Stimulated activated naive B cell treated with anti-CD40 and anti-IgM and Interleukin-4, amounts not matched to agents 10 μg/mL and 1 μg/mL and 100 μg/mL, for 72 hours (primary cell): ENCODE data around the gene PEAR1.

Experiments used
- ATAC-seq, 2 donors: fragments of 150-1000 bp; cut with Tn5 transposase; replicated peaks; 2 replicates each; pipeline ENCODE4 v1.10.0; 2021; ENCODE audit warnings: moderate library complexity in 1 of 2
- DNase-seq: peaks from one replicate; pipeline ENCODE4 v3.0.0; 2021
- H3K27ac Mint-ChIP-seq: one replicate; pipeline ENCODE4 v1.8.0; 2022; ENCODE audit warnings: mild to moderate bottlenecking, mixed read lengths
- H3K27me3 Mint-ChIP-seq, 2 donors: one replicate each; pipeline ENCODE4 v1.8.0; 2022; ENCODE audit warnings: mixed read lengths in 2 of 2
- H3K36me3 Mint-ChIP-seq, 2 donors: one replicate each; pipeline ENCODE4 v1.8.0; 2022; ENCODE audit warnings: mixed read lengths in 2 of 2, mild to moderate bottlenecking in 1 of 2
- H3K4me1 Mint-ChIP-seq, 2 donors: one replicate each; pipeline ENCODE4 v1.8.0; 2022; ENCODE audit warnings: mixed read lengths in 2 of 2, mild to moderate bottlenecking in 1 of 2
- H3K4me3 Mint-ChIP-seq, 2 donors: one replicate each; pipeline ENCODE4 v1.8.0; 2022; ENCODE audit warnings: mild to moderate bottlenecking in 2 of 2, mixed read lengths in 2 of 2, moderate library complexity in 1 of 2
- H3K9me3 Mint-ChIP-seq, 2 donors: one replicate each; pipeline ENCODE4 v1.8.0; 2022; ENCODE audit warnings: mixed read lengths in 2 of 2, mild to moderate bottlenecking in 1 of 2

PEAR1 gene

DNA sequence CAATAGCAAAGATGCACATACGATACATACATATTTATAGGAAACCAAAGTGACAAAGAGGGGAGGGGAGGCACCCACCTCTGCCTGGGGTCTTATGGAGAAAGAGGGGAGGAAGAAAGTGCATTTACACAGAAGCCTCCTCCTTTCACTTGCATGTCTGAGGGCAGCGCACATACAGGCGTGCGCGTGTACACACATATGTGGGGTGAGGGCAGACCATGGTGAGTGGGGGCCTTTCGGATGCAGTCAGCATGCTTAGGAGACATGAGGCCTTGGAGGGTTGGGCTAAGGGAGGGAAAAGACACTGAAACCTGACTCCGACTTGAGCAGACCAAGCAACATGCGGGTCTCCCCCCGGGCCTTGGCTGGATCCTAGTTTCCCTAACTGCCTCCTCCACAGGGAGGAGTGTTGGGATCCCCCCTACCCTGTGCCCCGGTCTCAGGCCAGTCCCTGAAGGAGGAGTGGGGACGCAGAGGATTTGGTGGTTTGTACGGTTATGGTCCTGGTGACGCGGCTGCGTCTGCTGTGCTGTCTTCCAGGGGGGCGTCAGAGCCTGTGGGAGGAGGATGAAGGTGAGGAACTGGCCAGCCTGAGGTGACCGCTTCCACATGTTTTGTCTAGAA is 42.1 kb downstream of the PEAR1 start:
- Mint-ChIP-seq H3K27ac (no peak overlapping the region), H3K9me3 (no peaks in the 10 kb centered on the region), H3K4me3 (no peak overlapping the region), H3K36me3 (no peaks in the 10 kb centered on the region), H3K27me3 (peaks cover 18 to 29% of the 10 kb centered on the region in 2 donors), H3K4me1 (no peaks in the 10 kb centered on the region)
- DNase-seq = no peak
- ATAC-seq = no peak

DNA sequence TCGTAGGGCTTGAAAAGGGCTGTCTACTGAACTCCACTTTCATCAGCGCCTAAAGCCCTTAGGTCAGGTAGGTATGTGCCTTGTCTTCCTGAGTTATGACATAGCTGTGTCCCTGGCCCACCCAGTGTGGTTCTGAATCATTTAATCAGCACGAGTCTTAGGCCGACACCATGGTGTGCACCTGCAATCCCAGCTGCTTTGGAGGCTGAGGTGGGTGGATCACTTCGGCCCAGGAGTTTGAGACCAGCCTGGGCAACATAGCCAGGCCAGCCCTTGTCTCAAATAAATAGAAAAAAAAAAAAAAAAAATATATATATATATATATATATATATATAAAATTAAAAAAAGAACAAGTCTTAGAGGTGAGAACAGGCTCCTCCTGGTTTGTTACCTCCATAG is 42.7 kb downstream of the PEAR1 start:
- H3K27ac Mint-ChIP-seq = no peak overlapping the region

DNA sequence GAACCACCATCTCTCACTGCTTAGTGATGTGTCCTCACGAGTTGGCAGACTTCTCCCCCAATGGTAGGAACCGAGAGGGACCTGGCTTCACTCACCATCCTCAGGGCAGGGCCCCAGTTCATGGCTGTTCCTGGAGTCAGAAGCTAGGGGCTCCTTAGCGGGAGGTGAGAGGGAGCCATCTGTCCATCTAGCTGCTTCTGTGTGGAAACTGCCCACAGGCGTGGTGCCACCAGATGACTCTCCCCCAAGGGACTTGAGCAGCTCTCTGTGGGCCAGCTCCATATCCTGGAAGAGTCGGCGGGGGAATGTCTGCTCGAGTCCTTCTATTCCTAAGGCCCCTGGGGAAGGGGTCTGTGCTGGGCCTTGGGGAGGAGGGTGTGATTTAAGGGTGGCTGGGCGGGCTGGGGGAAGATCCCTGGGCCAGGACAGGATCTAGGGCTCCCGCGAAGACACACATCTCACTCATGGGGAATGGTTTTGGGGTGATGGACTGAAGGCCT is 43.3 kb downstream of the PEAR1 start:
- ATAC-seq = peak in 1 of 2 donors; percentile 47
- Mint-ChIP-seq H3K27ac (no peak overlapping the region), H3K4me1 (no peaks in the 10 kb centered on the region), H3K4me3 (no peak overlapping the region), H3K27me3 (peaks cover 8 to 19% of the 10 kb centered on the region in 2 donors), H3K36me3 (no peaks in the 10 kb centered on the region), H3K9me3 (no peaks in the 10 kb centered on the region)
- no peak for DNase-seq

More for the DNA sequence above, 42.7 kb downstream of the PEAR1 start:
- ATAC-seq = no peak
- Mint-ChIP-seq H3K9me3 (no peaks in the 10 kb centered on the region), H3K4me3 (no peak overlapping the region), H3K27me3 (peaks cover 12 to 23% of the 10 kb centered on the region in 2 donors), H3K4me1 (no peaks in the 10 kb centered on the region), H3K36me3 (no peaks in the 10 kb centered on the region)
- no peak for DNase-seq

DNA sequence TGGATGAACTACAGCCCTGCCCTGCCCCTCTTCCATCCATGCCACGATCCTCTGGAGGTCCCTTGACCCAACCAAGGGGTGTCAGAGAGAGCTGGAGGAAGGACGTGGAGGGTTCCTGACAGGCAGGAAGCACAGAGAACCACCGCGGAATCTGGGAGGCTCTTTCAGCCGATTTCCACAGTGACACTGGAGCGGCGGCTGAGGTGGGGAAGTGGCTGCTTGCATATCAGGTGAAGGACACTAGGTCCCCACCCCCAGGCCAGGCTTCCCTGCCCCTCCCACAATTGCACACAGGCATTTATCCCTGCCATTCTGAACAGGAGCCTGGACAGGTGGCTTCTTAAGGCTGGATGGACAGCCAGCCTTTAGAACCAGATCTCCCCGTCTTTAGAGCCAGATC is 44.4 kb downstream of the PEAR1 start:
- DNase-seq (no peak), ATAC-seq (no peak)
- Mint-ChIP-seq H3K4me1 (no peaks in the 10 kb centered on the region), H3K4me3 (no peak overlapping the region), H3K9me3 (no peaks in the 10 kb centered on the region), H3K27ac (no peak overlapping the region), H3K27me3 (peaks cover 5 to 11% of the 10 kb centered on the region in 2 donors), H3K36me3 (peaks cover 0 to 2% of the 10 kb centered on the region in 2 donors)

DNA sequence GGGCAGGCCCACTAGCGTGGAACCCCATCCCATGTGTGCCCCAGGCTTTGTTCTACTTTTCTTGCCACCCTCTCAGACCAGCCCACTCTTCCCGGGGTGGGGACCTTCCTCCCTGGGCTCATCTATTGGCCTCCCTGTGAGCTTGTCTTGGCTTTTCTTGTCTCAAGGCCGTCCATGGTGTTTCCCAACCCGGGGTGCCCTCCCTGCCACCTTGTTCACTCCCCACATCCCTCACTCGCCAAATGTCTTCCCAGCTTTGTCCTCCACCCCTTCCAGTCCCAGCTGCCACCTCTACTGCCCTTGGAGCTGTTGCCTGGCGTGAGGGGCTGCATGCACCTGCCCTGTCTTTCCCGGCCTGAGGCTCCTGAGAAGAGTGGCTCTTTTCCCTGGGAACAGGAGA is 45.3 kb downstream of the PEAR1 start:
- Mint-ChIP-seq H3K4me3 (no peak overlapping the region), H3K9me3 (no peaks in the 10 kb centered on the region), H3K36me3 (peaks cover 0 to 2% of the 10 kb centered on the region in 2 donors), H3K27me3 (peaks cover 0 to 4% of the 10 kb centered on the region in 2 donors), H3K4me1 (no peaks in the 10 kb centered on the region), H3K27ac (peak overlapping the region; percentile 32)
- ATAC-seq (no peak), DNase-seq (no peak)

DNA sequence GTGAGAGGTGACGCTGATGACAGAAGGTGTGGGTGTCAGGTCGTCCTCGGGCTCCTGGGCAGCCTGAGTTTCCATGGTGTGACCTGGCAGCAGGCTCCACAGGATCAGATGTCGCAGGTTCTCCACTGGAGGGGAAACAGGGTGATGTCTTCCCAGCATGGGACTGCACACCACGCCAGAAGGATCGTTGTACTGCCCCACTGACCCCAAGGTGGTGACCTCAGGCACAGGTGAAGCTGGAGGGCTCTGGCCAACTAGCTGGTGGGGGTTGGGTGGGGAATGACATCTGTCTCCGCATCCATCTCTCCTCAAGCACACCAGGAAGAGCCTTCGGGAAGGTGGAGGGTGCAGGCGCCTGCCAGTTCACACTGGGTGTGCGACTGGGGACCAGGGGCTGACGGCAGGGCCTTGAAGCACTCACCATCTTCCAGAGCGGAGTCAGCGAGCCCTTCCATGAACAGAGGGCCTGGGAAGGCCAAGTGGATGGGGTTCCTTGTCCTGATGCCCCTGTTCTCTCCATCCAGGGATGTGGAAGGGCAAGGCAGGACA is 46.3 kb downstream of the PEAR1 start:
- Mint-ChIP-seq H3K4me1 (no peaks in the 10 kb centered on the region), H3K4me3 (no peak overlapping the region), H3K36me3 (peaks cover 0 to 2% of the 10 kb centered on the region in 2 donors), H3K27me3 (no peaks in the 10 kb centered on the region), H3K27ac (no peak overlapping the region), H3K9me3 (no peaks in the 10 kb centered on the region)
- DNase-seq = no peak
- ATAC-seq = no peak

DNA sequence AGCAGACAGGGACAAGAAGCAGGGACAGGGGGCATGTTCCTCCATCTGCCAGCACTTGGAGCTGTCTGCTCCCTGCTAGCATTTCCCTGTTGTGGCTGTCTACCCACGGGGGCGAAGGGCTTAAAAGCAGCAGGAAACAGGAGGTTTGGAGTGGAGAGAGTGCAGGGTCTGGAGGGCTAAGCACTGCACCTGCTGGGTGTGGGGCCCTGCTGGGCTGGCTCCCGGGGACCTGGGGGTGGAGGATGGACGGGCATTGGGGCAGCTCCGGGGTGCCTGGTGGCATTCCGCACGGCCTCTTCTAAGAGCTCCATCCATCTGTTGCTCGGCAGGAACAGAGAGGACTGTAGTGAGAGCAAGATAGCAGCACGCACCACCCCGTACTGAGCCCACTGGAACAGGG is 48.2 kb downstream of the PEAR1 start:
- Mint-ChIP-seq H3K27ac (no peak overlapping the region), H3K27me3 (no peaks in the 10 kb centered on the region), H3K4me3 (no peak overlapping the region), H3K9me3 (no peaks in the 10 kb centered on the region), H3K4me1 (no peaks in the 10 kb centered on the region), H3K36me3 (peaks cover 3 to 5% of the 10 kb centered on the region in 2 donors)
- no peak for DNase-seq
- ATAC-seq = no peak

DNA sequence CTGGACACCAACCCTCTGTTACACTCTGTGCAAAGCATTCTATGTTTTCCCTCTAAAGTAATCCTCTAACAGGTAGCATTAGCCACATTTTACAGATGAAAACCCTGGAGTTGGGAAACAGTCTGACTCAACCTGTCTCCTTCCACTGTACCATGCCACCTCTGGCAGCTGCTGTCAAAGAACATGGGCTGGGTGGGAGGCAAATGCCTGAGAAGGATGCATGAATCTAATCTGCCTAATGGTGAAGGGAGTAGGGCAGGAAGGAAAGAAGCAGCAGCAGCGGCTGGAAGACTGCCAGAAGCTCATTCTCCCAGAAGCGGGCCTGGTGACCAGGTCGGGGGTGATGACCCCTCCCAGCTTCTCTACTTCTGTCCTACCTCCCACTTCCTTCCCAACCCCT is 48.7 kb downstream of the PEAR1 start:
- no peak for DNase-seq
- H3K27ac Mint-ChIP-seq = no peak overlapping the region
- ATAC-seq = no peak
- H3K4me1 Mint-ChIP-seq = no peaks in the 10 kb centered on the region
- peaks cover 3 to 5% of the 10 kb centered on the region in 2 donors for H3K36me3 Mint-ChIP-seq
- H3K4me3 Mint-ChIP-seq = no peak overlapping the region
- no peaks in the 10 kb centered on the region for H3K9me3 Mint-ChIP-seq
- H3K27me3 Mint-ChIP-seq = no peaks in the 10 kb centered on the region

DNA sequence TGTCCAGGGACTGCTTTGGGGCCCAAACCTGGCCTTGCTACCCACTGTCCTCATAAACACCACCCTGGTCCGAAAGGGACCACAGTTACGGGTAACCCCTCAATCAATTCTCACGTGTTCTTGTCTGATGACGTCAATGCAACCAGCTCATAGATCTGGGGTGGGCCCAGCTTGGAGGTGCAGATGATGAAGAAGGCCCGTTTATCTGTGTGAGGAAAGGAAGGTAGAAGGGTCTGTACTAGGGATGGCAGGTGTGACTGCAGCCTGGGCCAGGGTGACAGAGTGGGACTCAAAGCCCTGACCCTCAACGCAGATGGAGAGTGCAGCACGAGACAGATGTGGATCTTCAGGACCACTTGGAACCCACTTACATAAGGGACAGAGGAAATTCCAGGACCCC is 49.1 kb downstream of the PEAR1 start:
- ATAC-seq = no peak
- Mint-ChIP-seq H3K27me3 (no peaks in the 10 kb centered on the region), H3K27ac (no peak overlapping the region), H3K9me3 (no peaks in the 10 kb centered on the region), H3K4me3 (no peak overlapping the region), H3K4me1 (no peaks in the 10 kb centered on the region), H3K36me3 (peaks cover 3 to 5% of the 10 kb centered on the region in 2 donors)
- no peak for DNase-seq

DNA sequence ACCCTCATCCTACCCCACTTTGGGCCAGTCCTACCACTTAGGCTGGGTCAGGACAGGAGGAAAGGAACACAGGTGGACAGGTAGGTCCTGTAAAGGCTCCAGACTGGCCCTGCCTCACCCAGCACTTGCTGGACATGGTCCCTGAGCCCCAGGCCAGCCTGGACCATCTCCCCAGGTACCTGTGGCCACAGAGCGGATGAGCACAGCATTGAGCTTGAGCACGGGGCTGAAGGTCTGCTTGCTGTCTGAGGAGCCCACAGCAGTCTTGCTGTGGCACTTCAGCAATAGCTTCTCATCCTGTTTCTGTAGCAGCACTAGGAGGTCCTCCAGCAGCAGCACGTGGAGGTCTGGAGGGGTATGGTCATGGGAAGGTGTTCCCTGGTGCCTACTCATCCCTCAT is 50.2 kb downstream of the PEAR1 start:
- H3K36me3 Mint-ChIP-seq = peaks cover 3 to 5% of the 10 kb centered on the region in 2 donors
- ATAC-seq = no peak
- H3K4me1 Mint-ChIP-seq = no peaks in the 10 kb centered on the region
- DNase-seq = no peak
- H3K4me3 Mint-ChIP-seq = no peak overlapping the region
- no peaks in the 10 kb centered on the region for H3K27me3 Mint-ChIP-seq
- H3K27ac Mint-ChIP-seq = no peak overlapping the region
- H3K9me3 Mint-ChIP-seq = no peaks in the 10 kb centered on the region

DNA sequence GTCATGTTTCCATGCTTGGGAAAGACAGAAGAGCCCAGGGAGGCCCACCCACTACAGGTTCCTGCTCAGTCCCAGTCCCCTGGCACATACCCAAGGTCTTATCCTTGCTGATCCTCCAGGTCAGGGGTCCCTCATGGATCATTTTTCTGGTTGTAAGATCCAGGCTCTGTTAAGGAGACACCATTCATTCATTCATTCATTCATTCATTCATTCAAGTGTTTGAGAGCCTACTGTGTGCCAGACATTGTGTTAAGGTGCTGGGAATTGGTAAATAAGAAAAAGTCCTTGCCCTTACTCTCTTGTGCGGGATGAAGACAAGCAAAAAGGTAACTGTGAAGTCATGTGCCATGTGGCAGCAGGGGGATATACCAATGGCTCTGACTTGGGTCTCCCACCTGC is 50.8 kb downstream of the PEAR1 start:
- peaks cover 3 to 5% of the 10 kb centered on the region in 2 donors for H3K36me3 Mint-ChIP-seq
- ATAC-seq (no peak), DNase-seq (no peak)
- H3K4me3 Mint-ChIP-seq = no peak overlapping the region
- no peaks in the 10 kb centered on the region for H3K4me1 Mint-ChIP-seq
- no peaks in the 10 kb centered on the region for H3K9me3 Mint-ChIP-seq
- H3K27me3 Mint-ChIP-seq = no peaks in the 10 kb centered on the region
- H3K27ac Mint-ChIP-seq = no peak overlapping the region

DNA sequence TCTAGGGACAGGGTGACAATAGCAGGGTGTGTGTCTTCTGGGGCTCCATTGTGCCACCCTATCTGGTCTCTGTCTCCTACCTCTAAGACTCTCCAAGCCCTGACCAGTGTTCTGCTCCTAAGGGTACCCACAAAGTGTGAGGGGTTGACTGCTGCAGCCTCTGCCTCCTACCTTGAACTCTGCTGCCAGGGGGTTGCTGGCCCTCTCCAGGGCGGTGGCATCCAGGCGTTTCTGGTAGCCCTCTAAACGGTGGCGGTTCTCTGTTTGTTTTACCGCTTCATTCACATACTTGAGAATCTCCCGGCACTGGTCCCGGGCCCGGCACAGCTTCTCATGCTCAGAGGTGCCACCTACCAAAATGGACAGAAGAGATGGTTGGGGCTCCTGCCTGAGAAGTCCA is 51.3 kb downstream of the PEAR1 start:
- no peak for DNase-seq
- ATAC-seq = no peak
- no peaks in the 10 kb centered on the region for H3K9me3 Mint-ChIP-seq
- H3K36me3 Mint-ChIP-seq = peaks cover 3 to 5% of the 10 kb centered on the region in 2 donors
- H3K4me1 Mint-ChIP-seq = no peaks in the 10 kb centered on the region
- H3K27ac Mint-ChIP-seq = no peak overlapping the region
- no peak overlapping the region for H3K4me3 Mint-ChIP-seq
- no peaks in the 10 kb centered on the region for H3K27me3 Mint-ChIP-seq

DNA sequence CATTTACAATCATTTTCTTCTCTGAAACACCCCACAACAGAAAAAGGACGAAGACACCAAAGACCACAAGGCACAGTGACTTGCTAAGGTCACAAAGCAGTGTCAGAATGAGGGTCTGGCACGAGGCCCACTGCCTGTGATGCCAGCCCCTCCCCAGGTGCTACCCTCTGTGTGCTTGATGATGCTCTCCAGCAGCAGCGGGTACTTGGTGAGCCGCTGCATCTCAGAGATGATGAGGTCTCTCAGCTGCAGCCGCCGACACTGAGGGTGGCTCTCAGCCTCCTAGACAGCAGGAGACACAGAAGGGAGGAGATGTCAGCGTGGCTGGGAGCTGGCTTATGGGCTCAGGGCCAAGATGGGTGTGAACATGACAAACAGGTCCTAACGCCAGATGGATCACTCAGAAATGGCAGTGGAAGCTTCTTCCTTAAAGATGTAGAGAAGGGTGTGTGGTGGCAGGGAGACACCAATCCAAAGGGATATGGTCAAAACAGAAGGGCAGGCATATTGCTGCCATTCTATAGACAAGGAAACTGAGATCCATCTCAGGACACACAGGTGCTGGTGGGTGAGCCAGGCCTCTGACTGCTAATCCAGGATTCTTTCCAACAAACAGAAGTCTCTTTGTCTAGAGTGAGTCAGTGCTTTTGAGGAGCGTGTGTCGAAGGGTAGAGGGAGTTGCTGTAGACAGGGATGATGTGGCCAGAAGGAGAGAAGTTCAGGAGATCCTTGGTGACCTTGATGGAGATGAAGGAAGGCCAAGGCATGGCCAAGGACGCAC is 52.6 kb downstream of the PEAR1 start:
- H3K27me3 Mint-ChIP-seq = no peaks in the 10 kb centered on the region
- DNase-seq (no peak), ATAC-seq (no peak)
- H3K4me3 Mint-ChIP-seq = no peak overlapping the region
- H3K27ac Mint-ChIP-seq = no peak overlapping the region
- peaks cover 3 to 5% of the 10 kb centered on the region in 2 donors for H3K36me3 Mint-ChIP-seq
- H3K4me1 Mint-ChIP-seq = no peaks in the 10 kb centered on the region
- no peaks in the 10 kb centered on the region for H3K9me3 Mint-ChIP-seq

DNA sequence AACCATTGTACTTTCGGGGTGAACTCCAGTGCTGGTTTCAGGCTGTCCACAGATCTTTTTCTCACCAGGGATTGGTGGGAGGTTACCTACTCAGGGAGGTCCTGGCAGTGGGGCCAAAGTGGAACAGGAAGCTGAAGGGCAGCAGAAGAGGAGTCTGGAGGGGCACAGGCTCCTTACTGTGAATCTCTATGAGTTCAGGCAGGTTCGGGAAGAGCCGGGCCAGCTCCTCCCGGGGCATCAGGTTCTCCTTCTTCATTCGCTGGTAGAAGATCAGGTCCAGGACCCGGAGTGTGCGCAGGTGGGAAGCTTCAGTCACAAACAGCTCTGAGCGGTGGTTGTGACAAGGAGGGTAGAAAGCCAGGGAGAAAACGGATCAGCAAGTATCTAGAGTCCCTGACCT is 53.6 kb downstream of the PEAR1 start:
- H3K36me3 Mint-ChIP-seq = peaks cover 3 to 5% of the 10 kb centered on the region in 2 donors
- ATAC-seq = no peak
- no peaks in the 10 kb centered on the region for H3K27me3 Mint-ChIP-seq
- no peak overlapping the region for H3K4me3 Mint-ChIP-seq
- H3K9me3 Mint-ChIP-seq = no peaks in the 10 kb centered on the region
- no peak overlapping the region for H3K27ac Mint-ChIP-seq
- H3K4me1 Mint-ChIP-seq = no peaks in the 10 kb centered on the region
- no peak for DNase-seq
